SK-N-SH (cell line): ENCODE results near the gene STYXL1.

Experiments used
- CHD2 ChIP-seq: fragments of 150-350 bp; IDR thresholded peaks from 2 replicates; pipeline ENCODE4 v1.6.1; 2018; ENCODE audit warnings: low read length; ENCODE audit not compliant: partially characterized antibody
- ELF1 ChIP-seq: IDR thresholded peaks from 2 replicates; pipeline ENCODE4 v1.4.0; 2012
- EP300 ChIP-seq, 2 experiments: IDR thresholded peaks; 2 replicates each; pipeline versions ENCODE4 v1.4.0 to v1.6.1; 2012; ENCODE audit warnings: borderline replicate concordance in 1 of 2, low read depth in 1 of 2, low read length in 1 of 2
- GABPA ChIP-seq: IDR thresholded peaks from 2 replicates; pipeline ENCODE4 v1.4.0; 2012; ENCODE audit warnings: low read depth, mild to moderate bottlenecking
- JUND ChIP-seq: IDR thresholded peaks from 2 replicates; pipeline ENCODE4 v1.4.0; 2012
- MXI1 ChIP-seq: IDR thresholded peaks from 2 replicates; pipeline ENCODE4 v1.6.1; 2012; ENCODE audit warnings: mild to moderate bottlenecking, low read depth, low read length, improper control_type of control experiment
- NFIC ChIP-seq: IDR thresholded peaks from 2 replicates; pipeline ENCODE4 v1.4.0; 2012; ENCODE audit warnings: borderline replicate concordance
- POLR2AphosphoS5 ChIP-seq: IDR thresholded peaks from 2 replicates; pipeline ENCODE4 v1.6.1; 2012; ENCODE audit warnings: low read depth, low read length
- RCOR1 ChIP-seq: fragments of 150-350 bp; IDR thresholded peaks from 2 replicates; pipeline ENCODE4 v1.6.1; 2017; ENCODE audit warnings: antibody characterized with exemption, low read length
- TCF12 ChIP-seq: IDR thresholded peaks from 2 replicates; pipeline ENCODE4 v1.4.0; 2012
- TF ChIP-seq, protein P1 (sequence below): fragments of 200-600 bp; sonication (generic); IDR thresholded peaks from 2 replicates; pipeline ENCODE4 v1.6.1; 2017; ENCODE audit warnings: antibody characterized with exemption, mild to moderate bottlenecking, moderate library complexity
- TF ChIP-seq, protein P2 (sequence below): IDR thresholded peaks from 2 replicates; pipeline ENCODE4 v1.4.0; 2012; ENCODE audit warnings: low read depth
- TF ChIP-seq, protein P3 (sequence below): IDR thresholded peaks from 2 replicates; pipeline ENCODE4 v1.6.1; 2012; ENCODE audit warnings: mild to moderate bottlenecking, low read depth, low read length, moderate library complexity
- TF ChIP-seq, protein P4 (sequence below): IDR thresholded peaks from 2 replicates; pipeline ENCODE4 v1.4.0; 2012; ENCODE audit warnings: low read depth, borderline replicate concordance

DNA sequence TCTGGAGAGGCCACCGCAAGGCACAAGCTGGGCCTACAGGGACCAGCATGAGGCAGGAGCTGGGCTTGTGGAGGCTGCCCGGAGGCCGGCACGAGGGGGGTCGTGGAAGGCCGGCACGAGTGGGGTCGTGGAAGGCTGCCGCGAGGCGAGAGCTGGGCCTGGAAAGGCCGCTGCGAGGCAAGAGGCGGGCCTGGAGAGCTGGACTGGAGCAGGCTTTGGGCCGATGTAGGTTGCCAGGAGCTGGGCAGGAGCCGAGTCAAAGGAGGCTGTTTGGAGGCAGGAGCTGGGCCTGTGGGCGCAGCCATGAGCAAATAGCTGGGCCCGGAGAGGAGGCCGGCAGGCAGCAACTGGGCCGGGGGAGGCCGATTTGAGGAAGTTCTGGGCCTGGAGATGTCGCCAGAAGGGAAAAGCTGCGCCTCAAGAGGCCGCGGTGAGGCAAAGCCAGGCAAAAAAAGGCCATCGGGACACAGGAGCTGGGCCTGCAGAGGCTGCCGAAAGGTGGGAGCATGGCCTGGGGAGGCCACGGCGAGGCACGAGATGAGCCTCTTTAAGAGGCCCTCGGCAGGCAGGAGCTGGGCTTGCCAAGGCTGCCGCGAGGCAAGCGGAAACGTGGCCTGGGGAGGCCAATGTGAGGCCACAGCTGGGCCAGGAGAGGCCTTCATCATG, 26.6 kb upstream of the STYXL1 start:
- TF ChIP-seq GABPA (no peak), POLR2AphosphoS5 (no peak), EP300 (IDR thresholded peaks at IDR 0.05; ENCODE audit: borderline replicate concordance in 1 of 2, low read depth in 1 of 2, low read length in 1 of 2) (no peak), ELF1 (no peak), TCF12 (no peak), JUND (no peak), RCOR1 (no peak), CHD2 (no peak), MXI1 (no peak), NFIC (no peak)
- TF ChIP-seq, protein P1, sequence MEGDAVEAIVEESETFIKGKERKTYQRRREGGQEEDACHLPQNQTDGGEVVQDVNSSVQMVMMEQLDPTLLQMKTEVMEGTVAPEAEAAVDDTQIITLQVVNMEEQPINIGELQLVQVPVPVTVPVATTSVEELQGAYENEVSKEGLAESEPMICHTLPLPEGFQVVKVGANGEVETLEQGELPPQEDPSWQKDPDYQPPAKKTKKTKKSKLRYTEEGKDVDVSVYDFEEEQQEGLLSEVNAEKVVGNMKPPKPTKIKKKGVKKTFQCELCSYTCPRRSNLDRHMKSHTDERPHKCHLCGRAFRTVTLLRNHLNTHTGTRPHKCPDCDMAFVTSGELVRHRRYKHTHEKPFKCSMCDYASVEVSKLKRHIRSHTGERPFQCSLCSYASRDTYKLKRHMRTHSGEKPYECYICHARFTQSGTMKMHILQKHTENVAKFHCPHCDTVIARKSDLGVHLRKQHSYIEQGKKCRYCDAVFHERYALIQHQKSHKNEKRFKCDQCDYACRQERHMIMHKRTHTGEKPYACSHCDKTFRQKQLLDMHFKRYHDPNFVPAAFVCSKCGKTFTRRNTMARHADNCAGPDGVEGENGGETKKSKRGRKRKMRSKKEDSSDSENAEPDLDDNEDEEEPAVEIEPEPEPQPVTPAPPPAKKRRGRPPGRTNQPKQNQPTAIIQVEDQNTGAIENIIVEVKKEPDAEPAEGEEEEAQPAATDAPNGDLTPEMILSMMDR: no peak
- TF ChIP-seq, protein P2, sequence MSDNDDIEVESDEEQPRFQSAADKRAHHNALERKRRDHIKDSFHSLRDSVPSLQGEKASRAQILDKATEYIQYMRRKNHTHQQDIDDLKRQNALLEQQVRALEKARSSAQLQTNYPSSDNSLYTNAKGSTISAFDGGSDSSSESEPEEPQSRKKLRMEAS: no peak
- TF ChIP-seq, protein P3, sequence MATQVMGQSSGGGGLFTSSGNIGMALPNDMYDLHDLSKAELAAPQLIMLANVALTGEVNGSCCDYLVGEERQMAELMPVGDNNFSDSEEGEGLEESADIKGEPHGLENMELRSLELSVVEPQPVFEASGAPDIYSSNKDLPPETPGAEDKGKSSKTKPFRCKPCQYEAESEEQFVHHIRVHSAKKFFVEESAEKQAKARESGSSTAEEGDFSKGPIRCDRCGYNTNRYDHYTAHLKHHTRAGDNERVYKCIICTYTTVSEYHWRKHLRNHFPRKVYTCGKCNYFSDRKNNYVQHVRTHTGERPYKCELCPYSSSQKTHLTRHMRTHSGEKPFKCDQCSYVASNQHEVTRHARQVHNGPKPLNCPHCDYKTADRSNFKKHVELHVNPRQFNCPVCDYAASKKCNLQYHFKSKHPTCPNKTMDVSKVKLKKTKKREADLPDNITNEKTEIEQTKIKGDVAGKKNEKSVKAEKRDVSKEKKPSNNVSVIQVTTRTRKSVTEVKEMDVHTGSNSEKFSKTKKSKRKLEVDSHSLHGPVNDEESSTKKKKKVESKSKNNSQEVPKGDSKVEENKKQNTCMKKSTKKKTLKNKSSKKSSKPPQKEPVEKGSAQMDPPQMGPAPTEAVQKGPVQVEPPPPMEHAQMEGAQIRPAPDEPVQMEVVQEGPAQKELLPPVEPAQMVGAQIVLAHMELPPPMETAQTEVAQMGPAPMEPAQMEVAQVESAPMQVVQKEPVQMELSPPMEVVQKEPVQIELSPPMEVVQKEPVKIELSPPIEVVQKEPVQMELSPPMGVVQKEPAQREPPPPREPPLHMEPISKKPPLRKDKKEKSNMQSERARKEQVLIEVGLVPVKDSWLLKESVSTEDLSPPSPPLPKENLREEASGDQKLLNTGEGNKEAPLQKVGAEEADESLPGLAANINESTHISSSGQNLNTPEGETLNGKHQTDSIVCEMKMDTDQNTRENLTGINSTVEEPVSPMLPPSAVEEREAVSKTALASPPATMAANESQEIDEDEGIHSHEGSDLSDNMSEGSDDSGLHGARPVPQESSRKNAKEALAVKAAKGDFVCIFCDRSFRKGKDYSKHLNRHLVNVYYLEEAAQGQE: no peak
- TF ChIP-seq, protein P4, sequence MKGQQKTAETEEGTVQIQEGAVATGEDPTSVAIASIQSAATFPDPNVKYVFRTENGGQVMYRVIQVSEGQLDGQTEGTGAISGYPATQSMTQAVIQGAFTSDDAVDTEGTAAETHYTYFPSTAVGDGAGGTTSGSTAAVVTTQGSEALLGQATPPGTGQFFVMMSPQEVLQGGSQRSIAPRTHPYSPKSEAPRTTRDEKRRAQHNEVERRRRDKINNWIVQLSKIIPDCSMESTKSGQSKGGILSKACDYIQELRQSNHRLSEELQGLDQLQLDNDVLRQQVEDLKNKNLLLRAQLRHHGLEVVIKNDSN: no peak
